A549 (cell line): ENCODE data around the gene KCNMA1.

ENCODE experiments used
- BCL3 ChIP-seq: fragments of >200 bp; sonication (Bioruptor Twin); formaldehyde crosslinking; IDR thresholded peaks from 3 replicates; pipeline ENCODE4 v1.6.1; 2016
- CEBPB ChIP-seq, 2 experiments: fragments of >200 bp in 1 of 2; sonication (Bioruptor Twin) in 1 of 2; formaldehyde crosslinking in 1 of 2; IDR thresholded peaks; 2 replicates each; pipeline ENCODE4 v1.6.1; 2012 to 2016
- CHD2 ChIP-seq: fragments of 150-350 bp; IDR thresholded peaks from 2 replicates; pipeline ENCODE4 v1.6.1; 2014; ENCODE audit warnings: low read length; ENCODE audit not compliant: partially characterized antibody
- CTCF ChIP-seq: fragments of >200 bp; sonication (Bioruptor Twin); formaldehyde crosslinking; IDR thresholded peaks from 3 replicates; pipeline ENCODE4 v1.5.1; 2016
- ELK1 ChIP-seq: fragments of 150-350 bp; IDR thresholded peaks from 2 replicates; pipeline ENCODE4 v1.6.1; 2014; ENCODE audit warnings: low read depth, mild to moderate bottlenecking, low read length
- JUN ChIP-seq, 2 experiments: fragments of >200 bp; sonication (Bioruptor Twin); formaldehyde crosslinking; IDR thresholded peaks; 2 replicates in 1 of 2; 3 replicates in 1 of 2; pipeline ENCODE4 v1.6.1; 2016 to 2017
- KDM5A ChIP-seq: fragments of 200-600 bp; sonication (generic); IDR thresholded peaks from 2 replicates; pipeline ENCODE4 v1.6.1; 2016; ENCODE audit warnings: antibody characterized with exemption, mild to moderate bottlenecking
- POLR2A ChIP-seq: IDR thresholded peaks from 2 replicates; pipeline ENCODE4 v1.6.1; 2012; ENCODE audit warnings: mild to moderate bottlenecking, low read length
- POLR2AphosphoS2 ChIP-seq: conservative IDR thresholded peaks from 2 replicates; pipeline ENCODE4 v1.6.1; 2012; ENCODE audit warnings: low read length, improper control_type of control experiment, inconsistent platforms
- RNF2 ChIP-seq: fragments of 200-600 bp; sonication (generic); IDR thresholded peaks from 2 replicates; pipeline ENCODE4 v1.6.1; 2016; ENCODE audit warnings: low read depth, mild to moderate bottlenecking, antibody characterized with exemption, moderate library complexity, borderline replicate concordance
- TF ChIP-seq, protein P1 (sequence below): fragments of 450-650 bp; IDR thresholded peaks from 2 replicates; pipeline ENCODE4 v1.6.1; 2014; ENCODE audit warnings: antibody characterized with exemption
- TF ChIP-seq, protein P2 (sequence below): IDR thresholded peaks from 2 replicates; pipeline ENCODE4 v1.6.1; 2012

DNA sequence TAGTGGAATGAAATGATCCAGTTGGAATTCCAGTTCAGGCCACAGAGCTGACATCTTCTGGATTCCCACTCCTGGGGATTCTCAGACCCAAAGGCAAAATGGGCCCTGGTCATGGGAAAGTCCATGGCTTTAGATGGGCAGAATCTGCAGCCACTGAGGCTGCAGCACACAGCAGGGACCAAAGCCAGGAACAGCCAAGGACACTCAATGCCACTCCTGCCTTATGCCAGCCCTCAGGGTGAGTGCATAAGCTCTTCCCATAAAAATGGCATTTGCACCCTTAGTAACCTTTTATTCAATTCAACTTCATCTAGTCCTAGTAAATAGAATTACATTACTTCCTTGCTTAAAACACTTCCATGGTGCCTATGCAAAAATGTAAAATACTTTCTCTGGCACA lies 274.4 kb downstream of the KCNMA1 start:
- TF ChIP-seq CTCF, result no peak
- TF ChIP-seq, protein P1, sequence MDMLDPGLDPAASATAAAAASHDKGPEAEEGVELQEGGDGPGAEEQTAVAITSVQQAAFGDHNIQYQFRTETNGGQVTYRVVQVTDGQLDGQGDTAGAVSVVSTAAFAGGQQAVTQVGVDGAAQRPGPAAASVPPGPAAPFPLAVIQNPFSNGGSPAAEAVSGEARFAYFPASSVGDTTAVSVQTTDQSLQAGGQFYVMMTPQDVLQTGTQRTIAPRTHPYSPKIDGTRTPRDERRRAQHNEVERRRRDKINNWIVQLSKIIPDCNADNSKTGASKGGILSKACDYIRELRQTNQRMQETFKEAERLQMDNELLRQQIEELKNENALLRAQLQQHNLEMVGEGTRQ, result no peak
- TF ChIP-seq KDM5A, result no peak
- TF ChIP-seq CEBPB (IDR thresholded peaks at IDR 0.05), result no peak
- no peak for TF ChIP-seq ELK1
- TF ChIP-seq CHD2, result no peak
- TF ChIP-seq, protein P2, sequence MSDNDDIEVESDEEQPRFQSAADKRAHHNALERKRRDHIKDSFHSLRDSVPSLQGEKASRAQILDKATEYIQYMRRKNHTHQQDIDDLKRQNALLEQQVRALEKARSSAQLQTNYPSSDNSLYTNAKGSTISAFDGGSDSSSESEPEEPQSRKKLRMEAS, result no peak
- no peak for TF ChIP-seq BCL3
- no peak for TF ChIP-seq POLR2A
- no peak for TF ChIP-seq JUN (IDR thresholded peaks at IDR 0.05)
- no peak for TF ChIP-seq RNF2
- TF ChIP-seq POLR2AphosphoS2, result no peak
